HK-2 (cell line): Measurements from ENCODE around the gene NDUFA11.

Experiments used
- DNase-seq: peaks from one replicate; pipeline ENCODE4 v3.0.0-alpha.2; 2018; ENCODE audit not compliant: unreplicated experiment

Gene NDUFA11

GRCh38 chr19:5903624-5904351 lies at the start of gene NDUFA11:
NDUFA11 (minus strand) TSS chr19:5903790; CDS start chr19:5903708, 82 bp downstream.
- peak; percentile 98 for DNase-seq

DNA sequence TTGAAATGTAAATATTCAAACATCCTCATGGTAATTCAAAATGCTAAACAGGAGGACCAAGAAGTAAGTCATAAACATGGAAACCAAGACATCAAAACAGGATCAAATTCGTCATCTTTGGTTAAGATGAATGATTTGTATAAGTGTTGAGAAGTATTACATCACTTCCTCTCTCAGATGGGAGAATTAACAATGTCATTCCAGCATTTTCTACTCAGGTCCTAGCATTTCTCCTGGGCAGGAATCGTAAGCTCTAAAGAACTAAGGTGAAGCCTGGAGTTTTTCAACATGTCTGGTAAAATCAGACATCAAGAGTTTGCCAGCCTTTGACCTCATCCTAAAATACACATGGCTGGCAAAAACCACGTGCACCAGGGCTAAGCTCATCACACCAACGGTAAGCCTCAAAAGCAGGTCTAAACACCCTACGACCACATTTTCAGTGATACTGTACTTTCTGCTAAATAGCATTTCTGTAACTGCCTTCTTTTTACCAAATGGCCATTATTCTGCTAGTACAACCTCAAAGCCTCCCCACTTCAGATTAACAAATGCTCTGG lies 49.5 kb upstream of the NDUFA11 start:
- no peak for DNase-seq

- DNase-seq = no peak
These were observed 48.8 kb upstream of the NDUFA11 start for GRCh38 chr19:5952193-5953029.

- no peak for DNase-seq
These were observed 47.8 kb upstream of the NDUFA11 start for GRCh38 chr19:5951338-5951861.

DNA sequence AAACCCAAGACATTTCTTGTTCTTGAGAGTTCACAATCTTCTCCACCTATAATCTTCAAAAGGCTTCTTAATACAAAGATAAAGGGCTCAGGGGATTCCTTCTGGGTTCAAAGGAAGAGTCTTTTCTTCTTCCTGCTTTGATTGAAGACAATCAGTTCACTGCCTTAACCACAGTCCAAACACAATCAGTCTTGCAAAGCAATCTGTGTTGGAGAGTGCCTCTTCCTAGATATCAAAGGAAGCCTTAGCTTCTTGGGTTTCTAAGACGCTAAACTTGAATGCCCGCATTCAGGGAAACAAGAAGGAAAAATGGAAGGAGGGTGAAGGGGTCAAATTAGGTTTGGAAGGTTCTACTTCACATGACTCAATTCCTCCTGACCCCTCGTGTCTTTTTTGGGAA lies 47.2 kb upstream of the NDUFA11 start:
- no peak for DNase-seq

DNA sequence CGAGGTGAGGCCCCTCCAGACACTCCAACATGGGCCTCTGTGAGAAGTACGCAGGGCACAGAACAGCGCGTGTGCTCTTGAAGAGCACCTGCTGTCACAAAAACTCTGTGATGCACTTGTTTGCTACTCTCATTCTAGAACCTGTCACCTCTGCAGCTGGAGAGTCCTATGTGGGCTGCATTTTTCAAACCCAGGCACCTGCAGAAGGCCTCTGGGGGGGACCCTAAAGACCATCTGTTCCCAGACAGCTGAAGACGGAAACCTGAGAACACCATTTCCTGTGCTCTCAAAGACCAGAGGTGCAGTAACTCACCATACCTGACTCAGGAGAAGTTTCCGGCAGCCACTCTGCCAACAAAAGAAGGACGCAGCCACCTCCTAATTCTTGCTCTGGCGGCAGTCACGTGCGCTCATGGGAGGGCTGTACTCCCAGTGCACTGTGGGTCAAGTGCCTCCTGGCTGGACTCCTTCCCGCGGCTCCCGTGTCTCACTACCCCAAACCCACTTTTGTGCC lies 46.3 kb upstream of the NDUFA11 start:
- no peak for DNase-seq

GRCh38 chr19:5948752-5949564 lies 45.4 kb upstream of the NDUFA11 start:
- DNase-seq = no peak

GRCh38 chr19:5947435-5947834 lies 43.8 kb upstream of the NDUFA11 start:
- no peak for DNase-seq

DNA sequence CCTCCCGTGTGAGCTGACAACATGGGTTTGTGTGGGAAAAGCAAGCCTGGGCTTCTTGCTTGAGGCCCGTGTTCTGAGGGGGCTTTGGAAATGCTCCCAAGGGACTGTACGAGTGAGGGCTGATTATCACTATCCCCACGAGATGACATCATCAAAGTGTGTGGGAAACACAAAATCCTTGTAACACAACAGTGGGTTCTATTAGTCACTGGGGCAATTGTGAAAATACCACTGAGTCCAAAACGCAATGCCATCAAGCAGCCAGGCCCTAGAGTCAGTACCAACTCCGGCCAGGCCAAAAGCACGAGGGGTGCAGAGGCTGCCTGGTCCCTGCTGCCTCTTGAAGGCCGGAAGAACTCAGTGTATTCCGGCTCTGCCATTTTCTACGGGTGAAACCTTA lies 40.0 kb upstream of the NDUFA11 start:
- no peak for DNase-seq

- DNase-seq = no peak
These were observed 39.5 kb upstream of the NDUFA11 start for GRCh38 chr19:5943045-5943444.

DNA sequence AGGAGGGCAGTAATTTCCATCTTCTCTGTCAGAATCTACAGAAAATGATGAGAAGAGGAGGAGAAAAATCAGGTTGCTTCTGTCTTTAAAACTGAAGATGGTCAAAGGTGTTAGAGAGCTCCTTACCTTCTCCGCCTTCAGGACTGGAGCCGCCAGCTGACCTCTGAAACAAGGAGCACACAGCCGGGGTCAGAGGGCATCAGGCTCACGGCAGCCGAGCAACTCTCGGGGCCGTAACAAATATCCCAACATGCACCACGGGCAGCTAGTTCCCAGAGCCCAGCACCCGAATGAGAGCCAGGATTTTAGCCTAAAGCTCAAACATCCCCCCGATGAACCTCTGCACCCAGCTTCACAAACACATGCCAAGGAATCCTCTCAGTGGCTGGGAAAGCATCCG lies 38.1 kb upstream of the NDUFA11 start:
- no peak for DNase-seq

- DNase-seq = no peak
These were observed 36.9 kb upstream of the NDUFA11 start for GRCh38 chr19:5940260-5941208.

GRCh38 chr19:5937550-5937949 lies 34.0 kb upstream of the NDUFA11 start:
- no peak for DNase-seq

DNA sequence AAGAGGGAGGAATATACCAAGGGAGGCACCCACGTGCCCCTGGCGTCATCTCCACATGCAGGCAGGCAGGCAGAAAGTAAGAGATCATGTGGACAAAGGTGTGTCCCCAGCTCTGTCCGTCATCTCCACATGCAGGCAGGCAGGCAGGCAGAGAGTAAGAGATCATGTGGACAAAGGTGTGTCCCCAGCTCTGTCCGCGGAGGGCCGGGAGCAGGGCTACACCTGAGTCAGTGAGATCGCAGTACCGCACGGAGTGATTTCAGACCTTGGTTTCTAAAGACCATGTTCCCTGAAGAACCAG lies 32.7 kb upstream of the NDUFA11 start:
- no peak for DNase-seq

DNA sequence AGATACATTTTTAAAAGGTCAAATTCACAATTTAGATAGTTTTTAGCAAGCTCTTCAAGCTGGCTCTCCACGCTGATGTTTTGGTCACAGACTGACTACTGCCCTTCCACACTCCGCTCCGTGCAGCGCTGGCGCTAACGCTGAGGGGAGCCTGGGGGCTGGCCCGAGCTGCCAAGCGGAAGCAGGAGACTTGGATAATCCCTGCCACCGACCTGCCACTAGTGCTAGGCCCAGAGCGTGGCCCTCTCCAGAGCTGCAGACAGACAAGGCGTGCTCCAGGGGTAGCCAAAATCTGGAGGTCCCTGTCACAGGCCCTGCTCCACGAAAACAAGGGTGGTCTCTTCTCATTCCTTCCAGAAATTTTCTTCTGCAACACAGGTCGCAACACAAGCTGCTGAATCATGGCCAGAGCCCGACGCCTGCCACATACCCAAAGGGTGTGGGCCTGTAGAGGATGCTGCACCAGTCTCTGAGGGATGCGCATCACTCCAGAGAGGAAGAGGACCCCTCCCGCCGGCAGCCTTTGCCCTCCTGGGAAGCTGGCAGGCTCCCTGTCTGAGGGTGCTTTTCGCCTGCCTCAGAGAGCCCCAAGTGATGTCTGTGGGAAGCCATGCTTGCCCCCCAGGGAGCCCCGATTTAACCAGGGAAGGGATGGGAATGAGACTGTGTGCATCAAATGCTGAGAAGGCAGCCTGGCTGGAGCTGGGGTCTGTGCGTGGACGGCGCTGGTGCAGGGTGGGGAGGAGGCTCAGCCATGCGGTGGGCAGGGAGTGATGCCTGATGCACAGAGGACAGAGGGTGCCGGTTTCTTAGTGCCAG lies 32.1 kb upstream of the NDUFA11 start:
- DNase-seq = no peak

- no peak for DNase-seq
These were observed 31.3 kb upstream of the NDUFA11 start for GRCh38 chr19:5934774-5935472.

- DNase-seq = no peak
These were observed 30.4 kb upstream of the NDUFA11 start for GRCh38 chr19:5934069-5934401.

GRCh38 chr19:5933391-5934068 lies 29.9 kb upstream of the NDUFA11 start:
- no peak for DNase-seq
